Measurements from ENCODE around the gene CNTNAP2. TPM values are rescaled to one million over a fixed set of nuclear protein-coding genes. Genes with fewer than 3 reads are reported as not detected.

CNTNAP2 gene
- polyA plus RNA-seq, 2 donors = 0.41 to 0.48 TPM

DNA sequence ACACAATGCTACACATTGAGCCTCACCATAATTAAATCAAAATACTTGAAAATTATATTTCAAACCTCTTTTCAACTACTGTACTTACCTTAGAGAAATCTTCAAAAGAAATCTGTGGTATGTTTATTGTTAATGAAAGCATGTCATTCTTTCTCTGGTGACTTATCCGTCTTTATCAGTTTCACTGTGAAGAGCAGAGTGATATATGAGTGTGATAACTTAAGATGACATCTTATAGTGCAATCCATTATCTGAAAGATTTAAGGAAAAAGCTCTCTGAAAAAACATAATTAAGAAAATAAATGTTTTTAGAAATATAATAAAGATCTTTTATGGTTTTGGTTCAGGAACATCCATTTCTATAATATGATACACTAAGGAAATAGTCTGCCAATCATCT lies 1562.3 kb downstream of the CNTNAP2 start:
- Histone ChIP-seq H3K36me3 (ENCODE audit: control insufficient read depth in 2 of 2, insufficient read depth in 2 of 2, low read length in 1 of 2) (no peaks in the 10 kb centered on the region), H3K9me3 (ENCODE audit: control insufficient read depth in 2 of 2, insufficient read depth in 1 of 2, low read depth in 1 of 2, low read length in 1 of 2) (no peaks in the 10 kb centered on the region), H3K4me3 (ENCODE audit: low read depth in 1 of 2, low read length in 2 of 2) (no peak overlapping the region), H3K27ac (ENCODE audit: low read depth in 2 of 2, low read length in 1 of 2) (no peak overlapping the region), H3K27me3 (ENCODE audit: control insufficient read depth in 1 of 2, insufficient read depth in 2 of 2, low read length in 2 of 2) (no peaks in the 10 kb centered on the region), H3K4me1 (ENCODE audit: control insufficient read depth in 2 of 2, insufficient read depth in 2 of 2, low read length in 1 of 2) (no peaks in the 10 kb centered on the region)
- 81 to 83% methylated on average over 1 of the region's 1 CpG for WGBS, 2 donors

- 50 to 59% methylated on average over 1 of the region's 1 CpG for WGBS, 2 donors
- Histone ChIP-seq H3K4me1 (ENCODE audit: control insufficient read depth in 2 of 2, insufficient read depth in 2 of 2, low read length in 1 of 2) (no peaks in the 10 kb centered on the region), H3K9me3 (ENCODE audit: control insufficient read depth in 2 of 2, insufficient read depth in 1 of 2, low read depth in 1 of 2, low read length in 1 of 2) (no peaks in the 10 kb centered on the region), H3K4me3 (ENCODE audit: low read depth in 1 of 2, low read length in 2 of 2) (no peak overlapping the region), H3K27me3 (ENCODE audit: control insufficient read depth in 1 of 2, insufficient read depth in 2 of 2, low read length in 2 of 2) (no peaks in the 10 kb centered on the region), H3K36me3 (ENCODE audit: control insufficient read depth in 2 of 2, insufficient read depth in 2 of 2, low read length in 1 of 2) (no peaks in the 10 kb centered on the region), H3K27ac (ENCODE audit: low read depth in 2 of 2, low read length in 1 of 2) (no peak overlapping the region)
These were observed 1564.9 kb downstream of the CNTNAP2 start for GRCh38 chr7:147681530-147681929.

GRCh38 chr7:147700702-147701101 lies 1584.1 kb downstream of the CNTNAP2 start:
- Histone ChIP-seq H3K27me3 (ENCODE audit: control insufficient read depth in 1 of 2, insufficient read depth in 2 of 2, low read length in 2 of 2) (no peaks in the 10 kb centered on the region), H3K36me3 (ENCODE audit: control insufficient read depth in 2 of 2, insufficient read depth in 2 of 2, low read length in 1 of 2) (no peaks in the 10 kb centered on the region), H3K27ac (ENCODE audit: low read depth in 2 of 2, low read length in 1 of 2) (no peak overlapping the region), H3K4me1 (ENCODE audit: control insufficient read depth in 2 of 2, insufficient read depth in 2 of 2, low read length in 1 of 2) (no peaks in the 10 kb centered on the region), H3K9me3 (ENCODE audit: control insufficient read depth in 2 of 2, insufficient read depth in 1 of 2, low read depth in 1 of 2, low read length in 1 of 2) (no peaks in the 10 kb centered on the region), H3K4me3 (ENCODE audit: low read depth in 1 of 2, low read length in 2 of 2) (no peak overlapping the region)
- WGBS, 2 donors = 55 to 62% methylated on average over 5 of the region's 5 CpGs

DNA sequence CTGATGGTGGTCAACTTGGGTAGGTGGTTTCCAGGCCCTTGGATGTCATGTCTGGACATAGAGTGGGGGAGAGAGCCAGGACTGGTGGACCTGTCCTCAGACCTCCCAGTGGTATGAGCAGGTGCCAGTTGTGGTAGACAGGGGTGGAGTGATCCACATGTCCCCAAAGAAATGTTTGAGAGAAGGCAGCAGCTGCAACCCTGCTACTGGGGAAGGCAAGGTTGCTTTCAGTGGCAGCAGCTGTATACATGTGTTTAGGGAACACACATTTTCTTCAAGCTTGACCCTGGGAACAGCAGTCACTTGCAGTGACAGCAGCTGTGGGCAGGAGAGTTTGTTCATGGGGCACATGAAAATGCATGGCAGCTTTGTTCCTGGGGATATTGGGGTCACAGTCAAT lies 1591.3 kb downstream of the CNTNAP2 start:
- H3K27ac ChIP-seq (ENCODE audit: low read depth in 2 of 2, low read length in 1 of 2) = no peak overlapping the region
- peaks cover 5 to 13% of the 10 kb centered on the region in 2 donors for H3K9me3 ChIP-seq (ENCODE audit: control insufficient read depth in 2 of 2, insufficient read depth in 1 of 2, low read depth in 1 of 2, low read length in 1 of 2)
- H3K27me3 ChIP-seq (ENCODE audit: control insufficient read depth in 1 of 2, insufficient read depth in 2 of 2, low read length in 2 of 2) = no peaks in the 10 kb centered on the region
- H3K4me3 ChIP-seq (ENCODE audit: low read depth in 1 of 2, low read length in 2 of 2) = no peak overlapping the region
- H3K4me1 ChIP-seq (ENCODE audit: control insufficient read depth in 2 of 2, insufficient read depth in 2 of 2, low read length in 1 of 2) = no peaks in the 10 kb centered on the region
- H3K36me3 ChIP-seq (ENCODE audit: control insufficient read depth in 2 of 2, insufficient read depth in 2 of 2, low read length in 1 of 2) = no peaks in the 10 kb centered on the region

DNA sequence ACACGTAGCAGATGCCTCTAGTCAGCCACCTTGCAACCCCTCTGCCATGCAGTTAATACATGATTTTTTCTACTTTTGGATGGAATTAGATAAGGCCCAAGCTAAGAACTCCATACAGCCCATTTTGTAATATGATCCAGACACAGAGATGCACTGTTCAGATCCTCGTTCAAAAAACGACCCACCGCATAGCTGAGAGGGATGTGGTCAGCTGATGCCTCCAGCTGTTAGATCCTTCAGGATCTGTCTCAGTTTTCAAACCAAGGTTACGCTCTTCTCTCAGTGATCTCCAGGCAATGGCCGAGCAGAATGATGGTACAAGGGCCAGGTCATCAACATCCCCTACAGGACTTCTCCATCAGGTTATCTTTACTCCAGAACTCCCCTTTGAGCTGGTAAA lies 1592.3 kb downstream of the CNTNAP2 start:
- WGBS, 2 donors = 84% methylated on average over 6 of the region's 6 CpGs
- Histone ChIP-seq H3K27me3 (ENCODE audit: control insufficient read depth in 1 of 2, insufficient read depth in 2 of 2, low read length in 2 of 2) (no peaks in the 10 kb centered on the region), H3K9me3 (ENCODE audit: control insufficient read depth in 2 of 2, insufficient read depth in 1 of 2, low read depth in 1 of 2, low read length in 1 of 2) (peaks cover 5 to 13% of the 10 kb centered on the region in 2 donors), H3K4me1 (ENCODE audit: control insufficient read depth in 2 of 2, insufficient read depth in 2 of 2, low read length in 1 of 2) (no peaks in the 10 kb centered on the region), H3K36me3 (ENCODE audit: control insufficient read depth in 2 of 2, insufficient read depth in 2 of 2, low read length in 1 of 2) (no peaks in the 10 kb centered on the region), H3K27ac (ENCODE audit: low read depth in 2 of 2, low read length in 1 of 2) (no peak overlapping the region), H3K4me3 (ENCODE audit: low read depth in 1 of 2, low read length in 2 of 2) (no peak overlapping the region)

GRCh38 chr7:147711447-147711846 lies 1594.8 kb downstream of the CNTNAP2 start:
- WGBS, 2 donors = 34 to 36% methylated on average over 2 of the region's 2 CpGs
- H3K36me3 ChIP-seq (ENCODE audit: control insufficient read depth in 2 of 2, insufficient read depth in 2 of 2, low read length in 1 of 2) = no peaks in the 10 kb centered on the region
- H3K27me3 ChIP-seq (ENCODE audit: control insufficient read depth in 1 of 2, insufficient read depth in 2 of 2, low read length in 2 of 2) = no peaks in the 10 kb centered on the region
- H3K27ac ChIP-seq (ENCODE audit: low read depth in 2 of 2, low read length in 1 of 2) = no peak overlapping the region
- H3K9me3 ChIP-seq (ENCODE audit: control insufficient read depth in 2 of 2, insufficient read depth in 1 of 2, low read depth in 1 of 2, low read length in 1 of 2) = peaks cover 5 to 15% of the 10 kb centered on the region in 2 donors
- no peaks in the 10 kb centered on the region for H3K4me1 ChIP-seq (ENCODE audit: control insufficient read depth in 2 of 2, insufficient read depth in 2 of 2, low read length in 1 of 2)
- no peak overlapping the region for H3K4me3 ChIP-seq (ENCODE audit: low read depth in 1 of 2, low read length in 2 of 2)

GRCh38 chr7:147721962-147722830 lies 1605.6 kb downstream of the CNTNAP2 start:
- Histone ChIP-seq H3K4me3 (ENCODE audit: low read depth in 1 of 2, low read length in 2 of 2) (no peak overlapping the region), H3K9me3 (ENCODE audit: control insufficient read depth in 2 of 2, insufficient read depth in 1 of 2, low read depth in 1 of 2, low read length in 1 of 2) (no peaks in the 10 kb centered on the region), H3K4me1 (ENCODE audit: control insufficient read depth in 2 of 2, insufficient read depth in 2 of 2, low read length in 1 of 2) (no peaks in the 10 kb centered on the region), H3K27ac (ENCODE audit: low read depth in 2 of 2, low read length in 1 of 2) (no peak overlapping the region), H3K36me3 (ENCODE audit: control insufficient read depth in 2 of 2, insufficient read depth in 2 of 2, low read length in 1 of 2) (no peaks in the 10 kb centered on the region), H3K27me3 (ENCODE audit: control insufficient read depth in 1 of 2, insufficient read depth in 2 of 2, low read length in 2 of 2) (no peaks in the 10 kb centered on the region)
- 55 to 59% methylated on average over 6 of the region's 6 CpGs for WGBS, 2 donors

GRCh38 chr7:147723536-147723935 lies 1606.9 kb downstream of the CNTNAP2 start:
- no peaks in the 10 kb centered on the region for H3K4me1 ChIP-seq (ENCODE audit: control insufficient read depth in 2 of 2, insufficient read depth in 2 of 2, low read length in 1 of 2)

DNA sequence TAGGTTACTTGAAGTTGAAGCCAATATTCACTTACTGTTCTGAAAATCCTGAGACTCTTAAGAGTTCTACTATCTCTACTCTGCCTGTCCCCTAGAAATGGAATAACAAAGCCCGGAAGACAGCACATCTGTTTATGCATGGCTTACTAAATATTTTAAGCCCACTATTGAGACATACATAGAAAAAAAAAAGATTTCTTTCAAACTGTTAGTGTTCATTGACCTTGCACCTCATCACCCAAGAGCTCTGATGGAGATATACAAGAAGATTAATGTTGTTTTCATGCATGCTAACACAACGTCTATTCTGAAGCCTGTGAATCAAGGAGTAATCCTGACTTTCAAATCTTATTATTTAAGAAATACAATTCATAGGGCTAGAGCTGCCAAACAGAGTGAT lies 1614.7 kb downstream of the CNTNAP2 start:
- Histone ChIP-seq H3K27ac (ENCODE audit: low read depth in 2 of 2, low read length in 1 of 2) (no peak overlapping the region), H3K36me3 (ENCODE audit: control insufficient read depth in 2 of 2, insufficient read depth in 2 of 2, low read length in 1 of 2) (no peaks in the 10 kb centered on the region), H3K4me1 (ENCODE audit: control insufficient read depth in 2 of 2, insufficient read depth in 2 of 2, low read length in 1 of 2) (no peaks in the 10 kb centered on the region), H3K4me3 (ENCODE audit: low read depth in 1 of 2, low read length in 2 of 2) (no peak overlapping the region), H3K9me3 (ENCODE audit: control insufficient read depth in 2 of 2, insufficient read depth in 1 of 2, low read depth in 1 of 2, low read length in 1 of 2) (peaks cover 0 to 2% of the 10 kb centered on the region in 2 donors), H3K27me3 (ENCODE audit: control insufficient read depth in 1 of 2, insufficient read depth in 2 of 2, low read length in 2 of 2) (no peaks in the 10 kb centered on the region)
- 45 to 46% methylated on average over 2 of the region's 2 CpGs for WGBS, 2 donors

More at GRCh38 chr7:147723536-147723935, 1606.9 kb downstream of the CNTNAP2 start:
- Histone ChIP-seq H3K4me3 (ENCODE audit: low read depth in 1 of 2, low read length in 2 of 2) (no peak overlapping the region), H3K36me3 (ENCODE audit: control insufficient read depth in 2 of 2, insufficient read depth in 2 of 2, low read length in 1 of 2) (no peaks in the 10 kb centered on the region), H3K9me3 (ENCODE audit: control insufficient read depth in 2 of 2, insufficient read depth in 1 of 2, low read depth in 1 of 2, low read length in 1 of 2) (no peaks in the 10 kb centered on the region), H3K27me3 (ENCODE audit: control insufficient read depth in 1 of 2, insufficient read depth in 2 of 2, low read length in 2 of 2) (no peaks in the 10 kb centered on the region), H3K27ac (ENCODE audit: low read depth in 2 of 2, low read length in 1 of 2) (no peak overlapping the region)
- WGBS, 2 donors = 65 to 69% methylated on average over 4 of the region's 4 CpGs
